ENCODE measurements around the gene KRT74. TPM values are rescaled to one million over a fixed set of nuclear protein-coding genes. Genes with fewer than 3 reads are reported as not detected.

The KRT74 gene
- total RNA-seq, 3 donors from 2014 or later: not detected

- no peaks in the 10 kb centered on the region for H3K9me3 Mint-ChIP-seq
- no peak for DNase-seq
- H3K4me1 Mint-ChIP-seq (ENCODE audit: low read depth): peaks cover 7% of the 10 kb centered on the region
- ATAC-seq: no peak
- H3K27me3 Mint-ChIP-seq (ENCODE audit: low read depth): peaks cover 2% of the 10 kb centered on the region
- H3K4me3 Mint-ChIP-seq: no peak overlapping the region
- H3K36me3 Mint-ChIP-seq (ENCODE audit: insufficient read depth): no peaks in the 10 kb centered on the region
Measured at GRCh38 chr12:52530366-52530765, 43.3 kb downstream of the KRT74 start.

- H3K4me3 Mint-ChIP-seq: no peak overlapping the region
- no peak for DNase-seq
- H3K4me1 Mint-ChIP-seq (ENCODE audit: low read depth): peaks cover 7% of the 10 kb centered on the region
- H3K36me3 Mint-ChIP-seq (ENCODE audit: insufficient read depth): no peaks in the 10 kb centered on the region
- H3K9me3 Mint-ChIP-seq: no peaks in the 10 kb centered on the region
- H3K27me3 Mint-ChIP-seq (ENCODE audit: low read depth): peaks cover 2% of the 10 kb centered on the region
- no peak for ATAC-seq
Measured at GRCh38 chr12:52529846-52530245, 43.8 kb downstream of the KRT74 start.

- DNase-seq: no peak
- Mint-ChIP-seq H3K9me3 (no peaks in the 10 kb centered on the region), H3K4me1 (ENCODE audit: low read depth) (peaks cover 7% of the 10 kb centered on the region), H3K4me3 (no peak overlapping the region), H3K36me3 (ENCODE audit: insufficient read depth) (no peaks in the 10 kb centered on the region), H3K27me3 (ENCODE audit: low read depth) (peaks cover 2% of the 10 kb centered on the region)
- no peak for ATAC-seq
Measured at GRCh38 chr12:52529417-52529816, 44.2 kb downstream of the KRT74 start.

GRCh38 chr12:52528641-52529143, 45.0 kb downstream of the KRT74 start:
- peaks cover 7% of the 10 kb centered on the region for H3K4me1 Mint-ChIP-seq (ENCODE audit: low read depth)

GRCh38 chr12:52527121-52527800, 46.4 kb downstream of the KRT74 start:
- ATAC-seq (no peak), DNase-seq (no peak)
- peaks cover 7% of the 10 kb centered on the region for H3K4me1 Mint-ChIP-seq (ENCODE audit: low read depth)
- H3K36me3 Mint-ChIP-seq (ENCODE audit: insufficient read depth): no peaks in the 10 kb centered on the region
- H3K9me3 Mint-ChIP-seq: no peaks in the 10 kb centered on the region
- no peaks in the 10 kb centered on the region for H3K27me3 Mint-ChIP-seq (ENCODE audit: low read depth)
- no peak overlapping the region for H3K4me3 Mint-ChIP-seq

More at GRCh38 chr12:52528641-52529143, 45.0 kb downstream of the KRT74 start:
- Mint-ChIP-seq H3K9me3 (no peaks in the 10 kb centered on the region), H3K36me3 (ENCODE audit: insufficient read depth) (no peaks in the 10 kb centered on the region), H3K27me3 (ENCODE audit: low read depth) (peaks cover 2% of the 10 kb centered on the region), H3K4me3 (no peak overlapping the region)
- no peak for DNase-seq
- no peak for ATAC-seq

GRCh38 chr12:52526511-52526951, 47.1 kb downstream of the KRT74 start:
- Mint-ChIP-seq H3K4me1 (ENCODE audit: low read depth) (peaks cover 7% of the 10 kb centered on the region), H3K27me3 (ENCODE audit: low read depth) (no peaks in the 10 kb centered on the region), H3K9me3 (no peaks in the 10 kb centered on the region), H3K4me3 (no peak overlapping the region), H3K36me3 (ENCODE audit: insufficient read depth) (no peaks in the 10 kb centered on the region)
- DNase-seq: no peak
- ATAC-seq: no peak

GRCh38 chr12:52525661-52526499, 47.8 kb downstream of the KRT74 start:
- Mint-ChIP-seq H3K4me1 (ENCODE audit: low read depth) (peaks cover 7% of the 10 kb centered on the region), H3K36me3 (ENCODE audit: insufficient read depth) (no peaks in the 10 kb centered on the region), H3K27me3 (ENCODE audit: low read depth) (no peaks in the 10 kb centered on the region), H3K4me3 (no peak overlapping the region), H3K9me3 (no peaks in the 10 kb centered on the region)
- no peak for DNase-seq
- ATAC-seq: no peak

GRCh38 chr12:52524898-52525591, 48.6 kb downstream of the KRT74 start:
- Mint-ChIP-seq H3K36me3 (ENCODE audit: insufficient read depth) (no peaks in the 10 kb centered on the region), H3K4me1 (ENCODE audit: low read depth) (peaks cover 7% of the 10 kb centered on the region), H3K4me3 (no peak overlapping the region), H3K9me3 (no peaks in the 10 kb centered on the region), H3K27me3 (ENCODE audit: low read depth) (no peaks in the 10 kb centered on the region)
- ATAC-seq (no peak), DNase-seq (no peak)

- ATAC-seq (no peak), DNase-seq (no peak)
- Mint-ChIP-seq H3K9me3 (no peaks in the 10 kb centered on the region), H3K4me3 (no peak overlapping the region), H3K27me3 (ENCODE audit: low read depth) (no peaks in the 10 kb centered on the region), H3K4me1 (ENCODE audit: low read depth) (peaks cover 7% of the 10 kb centered on the region), H3K36me3 (ENCODE audit: insufficient read depth) (no peaks in the 10 kb centered on the region)
Measured at GRCh38 chr12:52524241-52524897, 49.3 kb downstream of the KRT74 start.

GRCh38 chr12:52523824-52524223, 49.8 kb downstream of the KRT74 start:
- DNase-seq: no peak
- peaks cover 7% of the 10 kb centered on the region for H3K4me1 Mint-ChIP-seq (ENCODE audit: low read depth)
- no peaks in the 10 kb centered on the region for H3K27me3 Mint-ChIP-seq (ENCODE audit: low read depth)
- H3K36me3 Mint-ChIP-seq (ENCODE audit: insufficient read depth): no peaks in the 10 kb centered on the region
- no peaks in the 10 kb centered on the region for H3K9me3 Mint-ChIP-seq
- ATAC-seq: no peak
- no peak overlapping the region for H3K4me3 Mint-ChIP-seq

GRCh38 chr12:52522346-52523011, 51.2 kb downstream of the KRT74 start:
- ATAC-seq (no peak), DNase-seq (no peak)
- H3K9me3 Mint-ChIP-seq: no peaks in the 10 kb centered on the region
- no peaks in the 10 kb centered on the region for H3K27me3 Mint-ChIP-seq (ENCODE audit: low read depth)
- no peaks in the 10 kb centered on the region for H3K36me3 Mint-ChIP-seq (ENCODE audit: insufficient read depth)
- no peak overlapping the region for H3K4me3 Mint-ChIP-seq
- H3K4me1 Mint-ChIP-seq (ENCODE audit: low read depth): peaks cover 7% of the 10 kb centered on the region

- Mint-ChIP-seq H3K36me3 (ENCODE audit: insufficient read depth) (no peaks in the 10 kb centered on the region), H3K4me3 (no peak overlapping the region), H3K27me3 (ENCODE audit: low read depth) (no peaks in the 10 kb centered on the region), H3K9me3 (no peaks in the 10 kb centered on the region), H3K4me1 (ENCODE audit: low read depth) (peaks cover 3% of the 10 kb centered on the region)
- no peak for ATAC-seq
- no peak for DNase-seq
Measured at GRCh38 chr12:52521568-52522266, 51.9 kb downstream of the KRT74 start.

- Mint-ChIP-seq H3K4me1 (ENCODE audit: low read depth) (no peaks in the 10 kb centered on the region), H3K4me3 (no peak overlapping the region), H3K36me3 (ENCODE audit: insufficient read depth) (no peaks in the 10 kb centered on the region)
Measured at GRCh38 chr12:52521175-52521567, 52.5 kb downstream of the KRT74 start.

More at GRCh38 chr12:52521175-52521567, 52.5 kb downstream of the KRT74 start:
- H3K9me3 Mint-ChIP-seq: no peaks in the 10 kb centered on the region
- peaks cover 3% of the 10 kb centered on the region for H3K27me3 Mint-ChIP-seq (ENCODE audit: low read depth)
- DNase-seq (no peak), ATAC-seq (no peak)

Data from activated T-cell treated with anti-CD3 and anti-CD28 coated beads, Interleukin-2, amount 50 U/mL, for 4 hours (primary cell).